GM15510 (cell line): ENCODE results near the gene ARFIP1.

Experiments used
- POLR2A ChIP-seq: IDR thresholded peaks from 3 replicates; pipeline ENCODE4 v1.6.1; 2011; ENCODE audit warnings: borderline replicate concordance; ENCODE audit not compliant: insufficient read length; ENCODE audit errors: extremely low read depth

Gene ARFIP1

GRCh38 chr4:152856960-152857359, 77.2 kb downstream of the ARFIP1 start:
- no peak for TF ChIP-seq POLR2A

DNA sequence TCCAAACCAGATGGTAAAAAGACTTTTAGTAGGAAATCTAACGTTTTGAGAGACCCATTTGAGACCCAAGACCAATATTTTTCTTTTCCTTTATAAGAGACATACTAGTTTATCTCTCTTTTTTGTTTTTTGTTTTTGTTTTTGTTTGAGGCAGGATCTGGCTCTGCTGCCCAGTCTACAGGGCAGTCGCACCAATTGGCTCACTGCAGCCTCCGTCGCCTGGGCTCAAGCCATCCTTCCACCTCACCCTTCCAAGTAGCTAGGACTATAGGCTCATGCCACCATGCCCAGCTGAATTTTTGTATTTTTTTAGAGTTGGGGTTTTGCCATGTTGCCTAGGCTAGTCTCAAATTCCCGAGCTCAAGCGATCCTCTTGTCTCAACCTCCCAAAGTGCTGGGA, 79.2 kb downstream of the ARFIP1 start:
- TF ChIP-seq POLR2A = no peak

- TF ChIP-seq POLR2A = no peak
Observed at GRCh38 chr4:152860046-152860445, 80.3 kb downstream of the ARFIP1 start.

- no peak for TF ChIP-seq POLR2A
Observed at GRCh38 chr4:152862608-152863007, 82.9 kb downstream of the ARFIP1 start.

- no peak for TF ChIP-seq POLR2A
Observed at GRCh38 chr4:152864361-152864760, 84.6 kb downstream of the ARFIP1 start.

DNA sequence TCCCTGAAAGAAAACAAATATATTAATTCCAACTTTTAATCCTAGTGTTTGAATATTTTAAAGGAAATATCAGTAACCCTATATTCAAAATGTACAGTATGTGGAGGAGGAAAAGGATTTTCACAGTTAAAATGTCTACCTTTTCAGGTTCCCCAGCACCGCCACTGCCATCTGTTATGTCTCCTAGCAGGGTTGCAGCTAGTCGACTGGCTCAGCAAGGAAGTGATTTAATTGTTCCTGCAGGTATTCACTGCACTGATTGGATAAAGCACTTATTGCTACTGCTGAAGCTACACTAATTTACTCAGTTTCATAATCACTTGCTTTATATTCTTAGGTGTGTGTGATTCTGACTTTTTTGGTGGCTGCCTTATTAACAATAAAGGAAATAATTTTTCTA, 90.9 kb downstream of the ARFIP1 start:
- TF ChIP-seq POLR2A = no peak

- TF ChIP-seq POLR2A = no peak
Observed at GRCh38 chr4:152875261-152875660, 95.5 kb downstream of the ARFIP1 start.

GRCh38 chr4:152877868-152878267, 98.1 kb downstream of the ARFIP1 start:
- no peak for TF ChIP-seq POLR2A

GRCh38 chr4:152880263-152880662, 100.5 kb downstream of the ARFIP1 start:
- no peak for TF ChIP-seq POLR2A

- TF ChIP-seq POLR2A = no peak
Observed at GRCh38 chr4:152881974-152882373, 102.2 kb downstream of the ARFIP1 start.

DNA sequence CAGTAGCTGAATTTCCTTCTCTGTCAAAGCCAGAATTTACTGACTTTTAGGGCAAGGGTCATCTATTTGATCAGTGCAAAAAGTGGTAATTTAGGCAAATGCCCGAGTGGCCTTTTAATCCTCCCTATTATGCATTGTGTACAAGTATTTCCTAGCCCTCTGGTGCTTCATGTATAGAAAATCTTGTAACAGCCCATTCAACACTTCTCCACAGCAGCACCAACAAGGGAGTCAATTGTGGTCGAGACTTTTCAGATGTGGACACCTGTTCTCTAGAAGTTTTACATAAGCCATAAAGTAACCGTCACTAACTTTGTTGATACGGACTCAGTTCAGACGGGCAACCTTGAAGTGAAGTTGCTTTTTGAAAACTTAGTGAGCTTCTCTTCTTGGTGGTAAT, 105.4 kb downstream of the ARFIP1 start:
- no peak for TF ChIP-seq POLR2A

DNA sequence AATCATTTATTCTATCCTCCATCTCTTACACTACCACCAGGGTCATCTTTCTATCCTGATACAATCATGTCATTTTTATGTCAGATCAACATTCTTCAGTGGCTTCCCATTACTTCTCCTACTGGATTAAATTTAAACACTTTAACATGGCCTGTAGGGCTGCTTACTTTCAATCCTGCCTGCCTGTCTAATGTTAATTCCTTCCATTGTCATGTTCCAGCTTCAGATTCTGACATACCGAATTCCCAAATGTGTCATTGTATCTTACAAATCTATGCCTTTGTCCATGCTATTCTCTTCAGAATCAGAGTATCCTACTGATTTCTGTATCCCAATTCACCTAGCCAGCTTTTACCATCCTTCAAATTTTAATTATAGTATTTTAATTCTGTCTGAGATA, 106.4 kb downstream of the ARFIP1 start:
- no peak for TF ChIP-seq POLR2A

GRCh38 chr4:152887981-152888380, 108.2 kb downstream of the ARFIP1 start:
- no peak for TF ChIP-seq POLR2A

DNA sequence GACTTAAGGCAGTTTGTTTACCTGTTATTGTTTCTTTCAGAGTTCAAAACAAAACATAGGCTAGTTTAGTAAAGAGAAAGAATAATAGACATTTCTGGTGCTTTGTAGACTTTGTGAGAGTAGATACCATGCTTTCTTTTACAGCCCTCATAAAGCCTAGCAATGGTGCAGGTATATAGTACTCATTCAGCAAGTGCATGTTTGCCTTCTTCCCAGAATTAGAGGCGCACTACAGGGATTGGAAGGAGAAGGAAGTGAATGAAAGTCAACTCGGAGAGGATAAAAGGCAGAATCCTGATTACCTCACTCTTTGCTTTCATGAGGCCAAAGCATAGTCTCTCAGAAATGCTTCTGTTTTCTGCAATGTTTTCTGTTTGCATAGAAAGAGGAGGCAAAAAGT, 113.2 kb downstream of the ARFIP1 start:
- no peak for TF ChIP-seq POLR2A

- no peak for TF ChIP-seq POLR2A
Observed at GRCh38 chr4:152894673-152895072, 114.9 kb downstream of the ARFIP1 start.

DNA sequence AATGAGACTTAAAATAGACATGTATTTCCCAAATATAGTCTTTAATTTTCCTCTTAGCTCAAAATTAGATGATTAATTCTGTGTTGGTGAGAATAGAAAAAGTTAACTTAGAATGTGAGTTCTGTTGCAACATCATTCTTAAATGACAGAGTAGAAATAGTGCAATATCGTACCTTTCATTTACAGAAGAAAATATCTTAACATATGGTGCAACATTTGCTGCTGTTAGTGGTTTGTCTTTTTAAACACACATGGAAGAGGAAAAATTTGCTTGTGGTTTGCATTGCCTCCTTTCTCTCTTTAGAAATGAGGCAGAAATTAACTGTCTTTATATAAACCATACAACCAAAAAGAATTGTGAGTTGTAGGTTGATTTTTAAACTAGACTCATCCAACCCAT, 117.1 kb downstream of the ARFIP1 start:
- TF ChIP-seq POLR2A = no peak

GRCh38 chr4:152898606-152899005, 118.9 kb downstream of the ARFIP1 start:
- no peak for TF ChIP-seq POLR2A
